Activated gamma-delta T cell treated with anti-CD3 and anti-CD28 coated beads, Interleukin-2, amount 50 U/mL, for 16 hours (primary cell): ENCODE measurements around the gene YTHDF1.
"Not testable (repeated sequence)": the region's sequence is repeated elsewhere in the genome, so short reads cannot be mapped to it uniquely, and the experiment has no call there.

ENCODE experiments used
- DNase-seq: peaks from one replicate; pipeline ENCODE4 v3.0.0-alpha.2; 2020; ENCODE audit warnings: low read depth

The YTHDF1 gene

GRCh38 chr20:63226042-63226943 lies 10.4 kb upstream of the YTHDF1 start:
- DNase-seq, result no peak

- no peak for DNase-seq
Measured at GRCh38 chr20:63225082-63225454, 9.1 kb upstream of the YTHDF1 start.

DNA sequence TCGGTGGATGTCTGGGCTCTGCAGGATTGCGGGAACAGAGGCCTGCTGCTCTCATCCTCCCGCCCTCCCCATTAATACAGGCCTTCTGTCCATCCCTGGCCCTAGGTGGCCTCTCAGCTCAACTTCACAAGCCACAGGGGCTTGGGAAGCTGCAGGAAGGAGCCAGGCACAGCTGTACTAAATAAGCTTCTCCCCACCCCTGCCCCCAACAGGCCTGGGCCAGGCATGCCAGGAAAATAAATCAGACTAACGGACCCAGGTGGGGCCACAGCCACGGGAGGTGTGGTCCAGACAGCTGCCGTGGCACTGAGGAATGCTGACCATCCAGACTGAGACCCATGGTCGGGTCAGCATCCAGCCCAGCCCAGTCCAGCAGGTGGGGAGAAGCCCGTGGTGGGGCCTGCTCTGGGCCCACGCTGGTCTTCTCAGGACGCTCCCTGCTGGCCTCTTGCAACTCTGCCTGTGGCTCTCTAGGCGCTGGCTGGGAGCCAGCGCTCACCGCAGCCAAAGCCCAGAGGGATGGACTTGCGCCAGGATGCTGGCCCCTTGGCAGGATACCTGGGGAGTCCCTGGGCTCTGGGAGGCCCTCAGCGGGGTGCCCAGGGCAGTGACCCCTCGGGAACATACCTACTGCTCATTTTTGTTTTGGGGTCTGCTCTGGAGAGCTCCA lies 8.6 kb upstream of the YTHDF1 start:
- no peak for DNase-seq

DNA sequence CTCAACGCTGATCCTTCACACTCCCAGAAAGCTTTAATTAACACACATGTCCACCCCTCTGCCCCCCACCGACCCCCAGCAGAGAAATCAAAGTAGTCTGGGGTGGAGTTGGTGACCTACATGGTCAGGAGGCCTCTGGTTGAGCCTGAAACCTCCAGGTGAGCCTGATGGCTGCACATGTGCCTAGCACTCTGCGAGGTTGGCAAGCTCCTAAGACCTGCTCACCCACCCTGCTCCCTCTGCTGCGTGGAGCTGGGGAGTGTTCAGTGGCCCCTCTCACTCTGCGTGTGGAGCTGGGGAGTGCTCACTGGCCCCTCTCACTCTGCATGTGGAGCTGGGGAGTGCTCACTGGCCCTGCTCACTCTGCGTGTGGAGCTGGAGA lies 7.9 kb upstream of the YTHDF1 start:
- DNase-seq, result no peak

DNA sequence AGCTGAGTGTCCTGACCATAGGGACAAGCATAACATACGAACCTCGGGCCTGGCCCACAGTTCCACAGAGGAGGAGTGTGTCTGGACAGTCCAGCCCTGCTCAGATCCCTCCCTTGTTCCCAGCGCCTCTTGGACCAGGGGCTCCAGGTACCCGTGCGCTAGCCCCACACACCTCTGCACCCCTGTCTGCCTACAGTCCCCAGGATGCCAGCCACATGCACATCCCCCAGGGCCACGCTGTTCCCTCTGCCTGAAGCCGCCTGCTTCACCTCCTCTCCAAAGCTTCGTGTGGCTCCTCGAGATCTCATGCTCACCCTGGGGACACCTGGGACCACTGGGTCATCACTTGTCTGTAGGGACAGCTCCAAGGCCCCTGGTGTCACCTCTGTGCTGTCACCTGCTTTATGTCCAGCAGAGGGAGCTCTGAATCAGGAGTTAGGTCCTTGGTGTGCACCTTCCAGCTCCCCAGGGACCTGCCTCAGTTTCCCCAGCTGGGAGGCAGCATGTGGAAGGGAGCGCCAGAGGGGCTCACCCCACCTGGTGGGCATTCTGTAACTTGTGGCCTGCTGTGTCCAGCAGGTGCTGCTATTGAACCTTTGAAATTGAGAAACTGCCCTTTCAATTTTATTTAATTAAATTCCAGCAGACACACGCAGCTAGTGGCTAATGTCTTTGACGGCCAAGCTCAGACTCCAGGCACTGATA lies 7.3 kb upstream of the YTHDF1 start:
- DNase-seq, result peak; percentile 23

- no peak for DNase-seq
Measured at GRCh38 chr20:63222541-63222940, 6.6 kb upstream of the YTHDF1 start.

GRCh38 chr20:63221400-63222053 lies 5.6 kb upstream of the YTHDF1 start:
- not testable (repeated sequence) for DNase-seq

GRCh38 chr20:63220696-63221399 lies 4.9 kb upstream of the YTHDF1 start:
- no peak for DNase-seq

DNA sequence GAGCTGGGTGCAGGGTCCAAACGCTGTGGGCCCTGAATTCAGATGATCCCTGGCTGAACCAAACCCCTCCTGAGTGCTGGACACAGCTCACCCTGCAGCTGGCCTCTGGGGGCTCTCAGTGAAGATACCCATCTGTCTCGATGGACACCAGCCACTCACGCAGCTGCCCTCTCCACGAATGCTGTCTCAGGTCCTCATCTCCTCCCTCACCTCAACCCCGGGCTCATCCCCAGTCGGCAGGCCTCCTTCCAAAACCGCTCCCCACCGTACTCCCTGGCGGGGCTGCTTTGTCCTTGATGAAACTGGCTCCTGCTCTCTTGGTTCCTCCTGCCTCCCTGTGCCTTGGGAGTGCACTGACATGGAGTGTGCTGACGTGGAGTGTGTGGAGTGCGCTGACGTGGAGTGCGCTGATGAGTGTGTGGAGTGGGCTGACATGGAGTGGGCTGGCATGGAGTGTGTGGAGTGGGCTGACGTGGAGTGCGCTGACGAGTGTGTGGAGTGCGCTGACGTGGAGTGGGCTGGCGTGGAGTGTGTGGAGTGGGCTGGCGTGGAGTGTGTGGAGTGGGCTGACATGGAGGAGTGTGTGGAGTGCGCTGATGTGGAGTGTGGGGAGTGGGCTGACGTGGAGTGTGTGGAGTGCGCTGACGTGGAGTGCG lies 4.1 kb upstream of the YTHDF1 start:
- no peak for DNase-seq

DNA sequence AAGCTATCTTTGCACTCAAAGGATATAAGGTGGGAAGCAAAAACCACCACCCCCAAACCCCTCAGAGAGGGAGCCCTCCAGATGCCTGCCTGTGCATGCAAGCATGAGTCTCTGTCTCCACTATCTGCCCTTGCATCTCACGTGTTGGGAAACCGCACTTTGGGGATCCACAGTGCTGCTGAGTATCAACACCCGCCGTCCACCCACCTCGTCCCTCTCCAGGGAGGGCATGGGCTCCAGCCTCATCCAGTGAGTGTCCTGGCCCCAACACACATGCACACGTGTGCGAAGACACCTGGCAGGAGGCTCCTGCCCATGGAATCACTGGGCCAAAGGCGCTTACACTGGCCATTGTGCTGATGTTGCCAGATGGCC lies 3.5 kb upstream of the YTHDF1 start:
- no peak for DNase-seq

GRCh38 chr20:63218701-63219446 lies 2.9 kb upstream of the YTHDF1 start:
- no peak for DNase-seq

- no peak for DNase-seq
Measured at GRCh38 chr20:63217706-63218105, 1.8 kb upstream of the YTHDF1 start.

- no peak for DNase-seq
Measured at GRCh38 chr20:63216849-63217471, 1.0 kb upstream of the YTHDF1 start.

DNA sequence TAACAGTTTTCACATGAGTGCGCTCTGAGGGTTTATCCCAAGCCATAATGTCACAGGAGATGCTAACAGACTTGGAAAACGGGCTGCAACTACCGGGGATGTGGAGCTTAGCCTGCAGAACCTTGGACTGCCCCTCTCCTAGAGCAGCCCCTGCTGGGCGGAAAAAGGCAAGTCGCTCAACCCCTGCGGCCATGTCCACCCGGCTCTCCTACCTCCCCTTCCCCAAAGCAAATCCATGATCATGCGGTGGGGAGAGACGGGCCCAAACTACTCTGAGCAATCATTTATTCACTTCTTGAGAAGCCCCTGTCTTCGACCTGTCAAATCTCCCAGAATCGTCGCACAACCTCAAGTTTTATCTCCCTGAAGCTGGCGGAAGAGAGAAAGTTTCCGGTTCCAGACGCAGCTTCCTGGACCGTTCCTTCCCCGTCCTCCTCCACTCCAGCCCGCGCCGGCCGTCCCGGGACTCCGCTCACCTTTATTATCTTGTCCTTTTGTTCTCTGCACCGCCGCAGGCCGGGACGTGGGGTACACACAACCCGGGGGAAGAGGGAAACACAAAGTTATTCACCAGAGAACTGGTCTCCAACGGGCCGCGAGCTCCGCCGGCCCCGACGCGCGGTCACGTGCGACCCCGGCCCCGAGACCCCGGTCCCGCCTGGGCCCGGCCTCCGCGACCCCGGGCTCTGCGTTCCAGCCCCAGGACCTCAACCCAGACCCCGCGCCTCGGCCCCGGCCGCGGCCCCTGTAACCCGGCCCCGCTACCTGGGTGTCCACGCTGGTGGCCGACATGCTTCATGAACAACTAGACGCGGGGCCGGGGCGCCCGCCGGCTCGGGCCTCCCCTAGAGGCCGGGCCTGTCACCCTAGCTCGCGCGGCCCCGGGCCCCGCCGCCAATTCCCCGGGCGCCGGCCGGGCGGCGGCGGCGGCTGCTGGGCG lies 560 bp downstream of the YTHDF1 start:
- DNase-seq, result no peak

DNA sequence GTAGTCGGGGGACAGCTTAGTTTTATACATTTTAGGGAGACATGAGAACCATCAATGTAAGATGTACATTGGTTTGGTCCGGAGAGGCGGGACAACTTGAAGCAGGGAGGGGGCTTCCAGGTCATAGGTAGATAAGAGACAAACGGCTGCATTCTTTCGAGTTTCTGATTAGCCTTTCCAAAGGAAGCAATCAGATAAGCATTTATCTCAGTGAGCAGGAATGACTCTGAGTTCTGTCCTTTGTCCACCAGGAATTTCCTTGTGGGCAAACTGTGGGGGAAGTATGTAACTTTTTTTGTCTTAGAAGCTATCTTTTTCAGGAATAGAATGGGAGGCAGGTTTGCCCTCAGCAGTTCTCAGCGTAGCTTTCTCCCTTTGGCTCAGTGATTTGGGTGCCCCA lies 1.4 kb downstream of the YTHDF1 start:
- DNase-seq, result no peak

- no peak for DNase-seq
Measured at GRCh38 chr20:63212792-63213191, 3.1 kb downstream of the YTHDF1 start.

- DNase-seq, result no peak
Measured at GRCh38 chr20:63212393-63212730, 3.6 kb downstream of the YTHDF1 start.

DNA sequence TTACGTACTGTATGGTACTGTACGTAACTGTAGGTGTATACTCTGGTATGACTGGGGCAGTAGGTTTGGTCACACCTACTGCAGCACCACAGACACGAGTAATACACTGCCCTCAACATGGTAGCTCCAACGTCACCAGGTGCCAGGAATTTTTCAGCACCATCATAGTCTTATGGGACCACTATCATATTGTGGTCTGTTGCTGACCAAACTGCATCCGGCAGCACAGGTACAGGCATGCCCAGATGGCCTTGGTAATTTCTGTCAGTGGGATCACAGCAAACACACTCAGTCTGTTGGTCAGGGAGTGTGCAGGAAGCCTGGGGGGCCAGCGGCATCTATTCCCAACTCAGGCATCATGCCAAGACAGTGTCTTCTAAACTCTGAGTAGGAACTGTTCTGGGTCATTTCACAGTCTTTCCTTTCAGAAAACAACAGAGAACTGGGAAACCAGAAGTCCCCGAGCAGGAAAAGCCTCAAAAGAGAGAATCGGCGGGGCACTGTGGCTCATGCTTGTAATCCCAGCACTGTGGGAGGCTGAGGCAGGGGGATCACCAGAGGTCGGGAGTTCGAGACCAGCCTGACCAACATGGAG lies 5.8 kb downstream of the YTHDF1 start:
- no peak for DNase-seq
